Measurements from ENCODE around the gene LRCOL1.

- TF ChIP-seq CTCF (tag by site-specific recombination; IDR thresholded peaks at IDR 0.05) (no peak), ZNF707 (tag by site-specific recombination; IDR thresholded peaks at IDR 0.05) (no peak), ZNF549 (tag by site-specific recombination; IDR thresholded peaks at IDR 0.05) (no peak), ZNF488 (tag by site-specific recombination; IDR thresholded peaks at IDR 0.05) (no peak), ZNF404 (tag by site-specific recombination; IDR thresholded peaks at IDR 0.05) (no peak), ZNF449 (tag by site-specific recombination; IDR thresholded peaks at IDR 0.05) (no peak), SP2 (tag by site-specific recombination; IDR thresholded peaks at IDR 0.05) (no peak), TCF7L2 (IDR thresholded peaks at IDR 0.05; ENCODE audit: borderline replicate concordance, low read depth, low read length) (no peak), ZBTB26 (tag by site-specific recombination; optimal IDR thresholded peaks at IDR 0.05) (no peak)
Observed at GRCh38 chr12:132556216-132556615, 54.2 kb downstream of the LRCOL1 start.
